ENCODE data around the gene MAMDC2.

Gene MAMDC2

DNA sequence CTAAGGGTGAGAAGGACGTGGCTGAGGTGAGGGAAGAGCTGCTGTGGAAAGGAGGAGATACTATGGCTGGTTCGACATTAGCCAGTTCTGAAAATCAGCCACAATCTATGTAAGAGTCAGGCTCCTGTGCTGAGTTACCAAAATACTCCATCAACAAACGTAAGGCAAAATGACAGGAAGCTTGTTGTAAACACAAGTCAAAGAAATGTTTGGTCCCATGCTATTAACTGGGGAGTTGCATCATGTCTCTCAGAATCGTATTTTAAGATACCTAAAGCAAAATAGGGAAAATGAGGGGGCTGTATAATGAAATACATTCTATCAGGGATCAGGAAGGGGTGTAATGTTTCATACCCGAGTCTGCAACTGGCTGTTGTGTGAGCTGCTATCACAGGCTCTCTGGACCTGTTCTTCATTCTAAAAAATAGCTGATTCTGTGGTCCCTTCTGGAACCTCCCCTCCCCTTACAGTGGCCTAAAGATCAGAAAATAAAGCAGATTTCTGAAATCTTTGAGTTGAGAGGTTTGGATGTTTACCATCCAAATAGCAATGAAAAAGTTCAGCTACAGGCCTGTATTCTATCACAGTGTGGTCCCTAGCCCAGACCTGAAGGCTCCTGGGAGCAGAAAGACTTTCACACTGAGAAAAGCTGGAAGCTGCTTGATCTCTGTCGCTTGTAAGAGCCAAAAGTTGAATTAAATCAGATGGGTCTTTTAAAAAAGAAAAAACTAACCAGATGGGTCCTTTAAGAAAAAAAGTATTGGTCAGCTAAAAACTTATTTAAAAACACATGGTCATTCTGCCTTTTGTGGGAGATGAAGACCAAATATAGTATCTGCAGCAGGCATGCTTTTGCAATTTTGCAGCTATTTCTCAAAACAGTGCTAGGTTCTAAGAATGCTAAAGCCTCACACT is 117.3 kb downstream of the MAMDC2 start:
- H3K4me1 ChIP-seq (ENCODE audit: control insufficient read depth in 2 of 2, insufficient read depth in 2 of 2, low read length in 2 of 2): peaks cover 0 to 10% of the 10 kb centered on the region in 2 donors
- H3K27ac ChIP-seq (ENCODE audit: low read depth in 2 of 2, low read length in 2 of 2): peak overlapping the region in 1 of 2 donors; percentile 16
- H3K36me3 ChIP-seq (ENCODE audit: control insufficient read depth in 2 of 2, insufficient read depth in 2 of 2, low read length in 2 of 2): no peaks in the 10 kb centered on the region
- no peaks in the 10 kb centered on the region for H3K9me3 ChIP-seq (ENCODE audit: control insufficient read depth in 2 of 2, low read length in 2 of 2)
- no peaks in the 10 kb centered on the region for H3K27me3 ChIP-seq (ENCODE audit: control insufficient read depth in 2 of 2, insufficient read depth in 2 of 2, low read length in 2 of 2)
- no peak overlapping the region for H3K4me3 ChIP-seq (ENCODE audit: low read length in 2 of 2)
- H3K9ac ChIP-seq (ENCODE audit: low read depth in 1 of 2, low read length in 2 of 2): no peak overlapping the region

DNA sequence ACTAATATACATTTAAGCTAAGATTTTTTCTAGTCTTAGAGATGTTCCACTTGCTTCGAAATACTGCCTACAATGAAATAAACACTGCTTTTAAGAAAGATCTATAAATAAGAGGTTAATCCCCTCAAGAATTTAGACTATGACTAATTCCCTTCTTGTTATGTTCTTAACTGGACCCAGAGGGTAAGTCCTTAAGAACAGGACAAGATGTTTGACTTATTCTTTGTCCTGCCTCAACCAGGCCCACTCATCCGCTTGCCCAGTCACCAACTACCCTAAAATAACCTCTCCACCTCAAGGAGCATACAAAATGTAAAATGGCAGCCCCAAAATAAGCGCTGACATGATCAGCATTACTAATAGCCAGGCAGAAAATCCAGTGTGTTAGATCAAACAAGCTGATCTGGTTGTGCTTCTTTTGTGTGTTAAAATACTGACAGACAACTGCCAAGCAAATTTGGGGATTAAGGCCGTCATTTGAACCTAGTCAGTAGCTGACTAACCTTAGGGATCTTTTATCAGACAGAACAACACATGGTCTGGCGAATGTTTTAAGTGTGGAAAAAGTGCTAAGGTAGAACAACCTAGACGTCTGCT is 121.5 kb downstream of the MAMDC2 start:
- Histone ChIP-seq H3K36me3 (ENCODE audit: control insufficient read depth in 2 of 2, insufficient read depth in 2 of 2, low read length in 2 of 2) (no peaks in the 10 kb centered on the region), H3K27me3 (ENCODE audit: control insufficient read depth in 2 of 2, insufficient read depth in 2 of 2, low read length in 2 of 2) (no peaks in the 10 kb centered on the region), H3K9me3 (ENCODE audit: control insufficient read depth in 2 of 2, low read length in 2 of 2) (no peaks in the 10 kb centered on the region), H3K27ac (ENCODE audit: low read depth in 2 of 2, low read length in 2 of 2) (no peak overlapping the region), H3K9ac (ENCODE audit: low read depth in 1 of 2, low read length in 2 of 2) (no peak overlapping the region), H3K4me3 (ENCODE audit: low read length in 2 of 2) (no peak overlapping the region), H3K4me1 (ENCODE audit: control insufficient read depth in 2 of 2, insufficient read depth in 2 of 2, low read length in 2 of 2) (peaks cover 0 to 7% of the 10 kb centered on the region in 2 donors)

DNA sequence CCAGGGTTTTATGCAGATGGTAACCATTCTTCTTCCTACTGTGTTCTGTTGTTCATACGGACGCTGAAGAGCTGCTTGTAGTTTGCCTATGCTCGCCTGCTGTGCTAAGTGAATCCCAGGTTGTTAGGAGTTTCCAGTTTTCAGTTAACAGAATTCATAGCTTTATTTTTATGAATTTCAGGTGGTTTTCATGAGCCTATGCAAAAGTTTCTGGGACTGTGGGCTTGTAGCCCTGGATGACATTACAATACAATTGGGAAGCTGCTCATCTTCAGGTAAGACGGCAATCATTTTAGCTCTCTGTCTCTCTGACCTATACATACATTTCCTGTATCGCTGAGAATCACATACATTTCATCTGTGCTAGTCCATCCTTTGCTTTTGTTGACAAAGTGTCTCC is 124.9 kb downstream of the MAMDC2 start:
- H3K4me3 ChIP-seq (ENCODE audit: low read length in 2 of 2): no peak overlapping the region
- no peaks in the 10 kb centered on the region for H3K9me3 ChIP-seq (ENCODE audit: control insufficient read depth in 2 of 2, low read length in 2 of 2)
- no peaks in the 10 kb centered on the region for H3K36me3 ChIP-seq (ENCODE audit: control insufficient read depth in 2 of 2, insufficient read depth in 2 of 2, low read length in 2 of 2)
- no peaks in the 10 kb centered on the region for H3K27me3 ChIP-seq (ENCODE audit: control insufficient read depth in 2 of 2, insufficient read depth in 2 of 2, low read length in 2 of 2)
- no peak overlapping the region for H3K9ac ChIP-seq (ENCODE audit: low read depth in 1 of 2, low read length in 2 of 2)
- no peaks in the 10 kb centered on the region for H3K4me1 ChIP-seq (ENCODE audit: control insufficient read depth in 2 of 2, insufficient read depth in 2 of 2, low read length in 2 of 2)
- H3K27ac ChIP-seq (ENCODE audit: low read depth in 2 of 2, low read length in 2 of 2): no peak overlapping the region

- Histone ChIP-seq H3K27ac (ENCODE audit: low read depth in 2 of 2, low read length in 2 of 2) (no peak overlapping the region), H3K27me3 (ENCODE audit: control insufficient read depth in 2 of 2, insufficient read depth in 2 of 2, low read length in 2 of 2) (no peaks in the 10 kb centered on the region), H3K4me1 (ENCODE audit: control insufficient read depth in 2 of 2, insufficient read depth in 2 of 2, low read length in 2 of 2) (no peaks in the 10 kb centered on the region), H3K4me3 (ENCODE audit: low read length in 2 of 2) (no peak overlapping the region), H3K9me3 (ENCODE audit: control insufficient read depth in 2 of 2, low read length in 2 of 2) (no peaks in the 10 kb centered on the region), H3K36me3 (ENCODE audit: control insufficient read depth in 2 of 2, insufficient read depth in 2 of 2, low read length in 2 of 2) (no peaks in the 10 kb centered on the region), H3K9ac (ENCODE audit: low read depth in 1 of 2, low read length in 2 of 2) (no peak overlapping the region)
Observed at GRCh38 chr9:70169222-70169621, 125.6 kb downstream of the MAMDC2 start.

DNA sequence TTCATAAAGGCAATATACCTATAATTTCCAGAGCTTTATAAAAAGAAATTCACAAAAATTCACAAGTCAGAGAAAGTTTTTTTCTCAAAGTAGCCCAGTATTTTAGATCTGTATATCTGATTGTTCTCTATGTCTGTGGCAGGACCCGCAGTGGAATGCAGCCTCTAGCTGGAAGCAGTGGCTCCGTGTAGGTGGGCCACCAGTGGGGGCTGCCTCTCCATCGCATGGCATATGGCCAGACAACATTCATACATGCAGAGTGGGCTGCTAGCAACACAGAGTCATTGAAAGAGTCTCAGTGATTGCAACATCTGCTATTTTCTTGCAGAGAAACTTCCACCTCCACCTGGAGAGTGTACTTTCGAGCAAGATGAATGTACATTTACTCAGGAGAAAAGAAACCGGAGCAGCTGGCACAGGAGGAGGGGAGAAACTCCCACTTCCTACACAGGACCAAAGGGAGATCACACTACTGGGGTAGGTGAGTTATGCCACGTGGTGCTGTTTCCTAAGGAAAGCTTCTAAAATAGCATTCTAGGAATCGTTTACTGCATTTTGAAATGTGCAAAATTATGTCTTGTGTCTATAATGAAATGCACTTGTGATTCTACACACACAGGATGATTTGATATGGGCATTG is 126.6 kb downstream of the MAMDC2 start:
- H3K36me3 ChIP-seq (ENCODE audit: control insufficient read depth in 2 of 2, insufficient read depth in 2 of 2, low read length in 2 of 2): no peaks in the 10 kb centered on the region
- no peak overlapping the region for H3K4me3 ChIP-seq (ENCODE audit: low read length in 2 of 2)
- H3K27me3 ChIP-seq (ENCODE audit: control insufficient read depth in 2 of 2, insufficient read depth in 2 of 2, low read length in 2 of 2): no peaks in the 10 kb centered on the region
- no peak overlapping the region for H3K27ac ChIP-seq (ENCODE audit: low read depth in 2 of 2, low read length in 2 of 2)
- no peaks in the 10 kb centered on the region for H3K4me1 ChIP-seq (ENCODE audit: control insufficient read depth in 2 of 2, insufficient read depth in 2 of 2, low read length in 2 of 2)
- H3K9ac ChIP-seq (ENCODE audit: low read depth in 1 of 2, low read length in 2 of 2): no peak overlapping the region
- H3K9me3 ChIP-seq (ENCODE audit: control insufficient read depth in 2 of 2, low read length in 2 of 2): no peaks in the 10 kb centered on the region

DNA sequence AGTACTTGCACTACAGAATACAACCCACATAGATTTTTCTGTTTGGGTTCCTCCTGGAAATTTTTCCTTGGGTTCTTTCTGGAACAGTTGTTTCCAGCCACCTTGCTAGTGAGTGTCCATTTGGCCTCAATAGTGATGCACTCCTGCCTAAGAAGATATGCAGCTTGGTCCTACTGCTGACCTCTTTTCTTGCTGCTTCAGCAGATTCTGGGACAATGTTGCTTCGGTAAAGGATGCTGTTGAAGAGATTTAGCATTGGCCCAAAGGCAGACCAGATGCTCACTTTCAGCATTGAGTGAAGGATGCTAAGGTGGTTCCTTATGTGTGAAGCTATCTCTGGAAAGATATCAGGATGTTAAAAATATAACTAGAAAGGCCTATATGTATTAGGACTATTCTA is 128.9 kb downstream of the MAMDC2 start:
- Histone ChIP-seq H3K27ac (ENCODE audit: low read depth in 2 of 2, low read length in 2 of 2) (no peak overlapping the region), H3K9me3 (ENCODE audit: control insufficient read depth in 2 of 2, low read length in 2 of 2) (no peaks in the 10 kb centered on the region), H3K9ac (ENCODE audit: low read depth in 1 of 2, low read length in 2 of 2) (no peak overlapping the region), H3K27me3 (ENCODE audit: control insufficient read depth in 2 of 2, insufficient read depth in 2 of 2, low read length in 2 of 2) (no peaks in the 10 kb centered on the region), H3K36me3 (ENCODE audit: control insufficient read depth in 2 of 2, insufficient read depth in 2 of 2, low read length in 2 of 2) (no peaks in the 10 kb centered on the region), H3K4me1 (ENCODE audit: control insufficient read depth in 2 of 2, insufficient read depth in 2 of 2, low read length in 2 of 2) (no peaks in the 10 kb centered on the region), H3K4me3 (ENCODE audit: low read length in 2 of 2) (no peak overlapping the region)

DNA sequence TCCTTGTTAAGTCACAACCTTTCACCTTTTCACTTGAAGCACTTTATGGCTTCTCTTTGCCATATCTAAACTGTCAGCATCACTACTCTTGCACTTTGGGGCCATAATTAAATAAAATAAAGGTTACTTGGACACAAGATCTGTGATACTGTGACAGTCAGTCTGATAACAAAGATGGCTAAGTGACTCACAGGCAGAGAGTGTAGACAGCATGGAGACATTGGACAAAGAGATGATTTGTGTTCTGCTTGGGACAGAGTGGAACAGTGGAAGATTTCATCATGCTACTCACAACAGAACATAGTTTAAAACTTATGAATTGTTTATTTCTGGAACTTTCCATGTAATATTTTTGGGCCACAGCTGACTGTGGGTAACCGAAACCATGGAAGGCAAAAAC is 133.5 kb downstream of the MAMDC2 start:
- no peak overlapping the region for H3K27ac ChIP-seq (ENCODE audit: low read depth in 2 of 2, low read length in 2 of 2)
- H3K9ac ChIP-seq (ENCODE audit: low read depth in 1 of 2, low read length in 2 of 2): no peak overlapping the region

DNA sequence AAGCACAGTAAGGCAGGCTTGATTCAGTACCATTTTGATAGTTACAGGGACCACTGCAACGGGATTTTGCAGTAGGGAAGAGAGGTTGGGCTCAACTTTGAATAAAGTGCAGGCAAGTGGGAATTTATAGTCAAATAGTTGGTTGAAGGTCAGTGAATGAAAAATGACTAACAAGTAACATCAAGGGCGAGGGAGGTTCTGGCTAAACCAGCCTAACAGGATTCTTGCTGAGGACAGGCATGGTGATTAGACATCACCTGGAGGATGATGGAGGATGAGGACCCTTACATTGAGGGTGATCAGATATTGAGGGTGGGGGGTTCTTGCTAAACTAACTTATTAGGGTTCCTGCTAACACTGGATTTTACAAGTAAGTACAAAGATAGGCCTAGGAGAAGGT is 149.1 kb downstream of the MAMDC2 start:
- H3K27me3 ChIP-seq (ENCODE audit: control insufficient read depth in 2 of 2, insufficient read depth in 2 of 2, low read length in 2 of 2): no peaks in the 10 kb centered on the region
- no peak overlapping the region for H3K27ac ChIP-seq (ENCODE audit: low read depth in 2 of 2, low read length in 2 of 2)
- H3K9me3 ChIP-seq (ENCODE audit: control insufficient read depth in 2 of 2, low read length in 2 of 2): no peaks in the 10 kb centered on the region
- H3K36me3 ChIP-seq (ENCODE audit: control insufficient read depth in 2 of 2, insufficient read depth in 2 of 2, low read length in 2 of 2): no peaks in the 10 kb centered on the region
- no peak overlapping the region for H3K9ac ChIP-seq (ENCODE audit: low read depth in 1 of 2, low read length in 2 of 2)
- H3K4me1 ChIP-seq (ENCODE audit: control insufficient read depth in 2 of 2, insufficient read depth in 2 of 2, low read length in 2 of 2): no peaks in the 10 kb centered on the region
- H3K4me3 ChIP-seq (ENCODE audit: low read length in 2 of 2): no peak overlapping the region

More for the DNA sequence above, 133.5 kb downstream of the MAMDC2 start:
- no peaks in the 10 kb centered on the region for H3K4me1 ChIP-seq (ENCODE audit: control insufficient read depth in 2 of 2, insufficient read depth in 2 of 2, low read length in 2 of 2)
- no peak overlapping the region for H3K4me3 ChIP-seq (ENCODE audit: low read length in 2 of 2)
- H3K27me3 ChIP-seq (ENCODE audit: control insufficient read depth in 2 of 2, insufficient read depth in 2 of 2, low read length in 2 of 2): no peaks in the 10 kb centered on the region
- H3K36me3 ChIP-seq (ENCODE audit: control insufficient read depth in 2 of 2, insufficient read depth in 2 of 2, low read length in 2 of 2): no peaks in the 10 kb centered on the region
- no peaks in the 10 kb centered on the region for H3K9me3 ChIP-seq (ENCODE audit: control insufficient read depth in 2 of 2, low read length in 2 of 2)

GRCh38 chr9:70195456-70195855 is 151.8 kb downstream of the MAMDC2 start:
- H3K36me3 ChIP-seq (ENCODE audit: control insufficient read depth in 2 of 2, insufficient read depth in 2 of 2, low read length in 2 of 2): no peaks in the 10 kb centered on the region
- H3K27me3 ChIP-seq (ENCODE audit: control insufficient read depth in 2 of 2, insufficient read depth in 2 of 2, low read length in 2 of 2): no peaks in the 10 kb centered on the region
- no peak overlapping the region for H3K9ac ChIP-seq (ENCODE audit: low read depth in 1 of 2, low read length in 2 of 2)
- no peaks in the 10 kb centered on the region for H3K4me1 ChIP-seq (ENCODE audit: control insufficient read depth in 2 of 2, insufficient read depth in 2 of 2, low read length in 2 of 2)
- H3K9me3 ChIP-seq (ENCODE audit: control insufficient read depth in 2 of 2, low read length in 2 of 2): no peaks in the 10 kb centered on the region
- H3K27ac ChIP-seq (ENCODE audit: low read depth in 2 of 2, low read length in 2 of 2): no peak overlapping the region
- H3K4me3 ChIP-seq (ENCODE audit: low read length in 2 of 2): no peak overlapping the region

Data from mucosa of rectum (tissue), 2 donors.